M059J (cell line): ENCODE data around the gene WDR37. TPM values are rescaled to one million over a fixed set of nuclear protein-coding genes. Genes with fewer than 3 reads are reported as not detected.
A peak's percentile ranks its signal among the peaks of the same experiment; 100 is the strongest.
"Not testable (repeated sequence)": the region's sequence is repeated elsewhere in the genome, so short reads cannot be mapped to it uniquely, and the experiment has no call there.

Source experiments
- DNase-seq: peaks from one replicate; pipeline ENCODE4 v3.0.0-alpha.2; 2012; ENCODE audit warnings: low read depth
- total RNA-seq: library from RNA; depleted of rRNA; stranded (reverse); fragments of >200 nt; shearing (Covaris generic); gene quantifications from 2 replicates; pipeline ENCODE4 v1.2.3, GENCODE V29; 2014

The WDR37 gene
- total RNA-seq, 1 experiment from 2014 or later, result 5.6 TPM

- DNase-seq, result no peak
Observed at GRCh38 chr10:1041514-1041913, 14.7 kb upstream of the WDR37 start.

GRCh38 chr10:1043532-1043995 is 12.6 kb upstream of the WDR37 start:
- no peak for DNase-seq

DNA sequence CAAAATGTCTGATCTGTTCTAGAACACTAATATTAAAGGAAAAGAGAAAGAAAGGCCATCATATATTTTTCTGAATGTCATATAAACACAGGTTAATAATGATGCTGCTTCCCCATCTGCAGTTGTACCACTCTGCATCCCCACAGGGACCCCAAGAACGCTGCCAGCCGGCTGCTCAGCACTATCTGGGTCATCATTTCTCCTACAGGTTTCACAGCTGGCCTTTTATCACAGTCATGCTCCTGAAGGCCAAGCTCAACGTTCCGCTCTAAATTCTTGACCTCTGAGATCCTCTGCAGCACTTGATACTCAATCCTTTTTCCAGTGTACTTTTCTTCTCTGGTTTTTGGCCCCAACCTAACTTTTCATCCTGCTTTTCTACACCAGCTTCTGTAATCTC is 12.0 kb upstream of the WDR37 start:
- no peak for DNase-seq

DNA sequence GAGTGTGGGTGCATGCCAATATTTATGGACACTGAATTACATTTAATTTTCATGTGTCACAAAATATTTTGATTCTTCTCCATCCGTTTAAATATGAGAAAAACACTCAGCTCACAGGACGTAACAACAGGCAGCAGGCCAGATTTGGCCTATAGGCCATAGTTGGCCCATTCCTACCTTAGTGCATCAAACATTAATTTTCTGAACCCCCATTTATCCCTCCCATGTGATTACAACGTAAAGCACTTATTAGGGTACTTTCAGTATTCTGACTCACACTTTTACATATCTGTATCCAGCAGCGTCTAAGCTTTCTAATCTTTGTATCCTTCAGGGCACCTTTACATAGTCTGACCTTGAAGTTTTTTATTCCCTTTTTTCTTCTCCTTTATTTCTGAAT is 11.2 kb upstream of the WDR37 start:
- no peak for DNase-seq

- no peak for DNase-seq
Observed at GRCh38 chr10:1045415-1045814, 10.8 kb upstream of the WDR37 start.

DNA sequence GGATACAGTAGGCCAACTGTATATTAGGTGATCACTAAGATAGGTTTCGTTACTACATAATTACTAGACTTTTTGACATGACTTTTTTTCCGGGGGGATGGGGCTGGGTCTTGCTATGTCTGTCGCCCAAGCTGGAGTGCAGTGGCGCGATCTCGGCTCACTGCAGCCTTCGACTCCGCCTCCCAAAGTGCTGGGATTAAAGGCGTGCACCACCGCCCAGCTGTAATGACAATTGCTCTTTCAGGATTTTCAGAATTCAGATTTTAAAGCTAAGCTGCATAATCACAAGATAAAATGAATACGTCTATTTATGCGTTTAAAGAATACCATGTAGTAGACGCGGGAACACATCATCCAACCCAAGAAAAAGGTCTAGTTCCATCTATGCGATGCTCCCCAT is 8.2 kb upstream of the WDR37 start:
- DNase-seq, result no peak

GRCh38 chr10:1048349-1048731 is 7.8 kb upstream of the WDR37 start:
- no peak for DNase-seq

- peak; percentile 94 for DNase-seq
Observed at GRCh38 chr10:1048732-1049424, 7.3 kb upstream of the WDR37 start, which contains the start of gene IDI1. TSS of gene IDI1 (minus strand) at chr10:1049119. CDS start at chr10:1049003, 116 bp downstream.

DNA sequence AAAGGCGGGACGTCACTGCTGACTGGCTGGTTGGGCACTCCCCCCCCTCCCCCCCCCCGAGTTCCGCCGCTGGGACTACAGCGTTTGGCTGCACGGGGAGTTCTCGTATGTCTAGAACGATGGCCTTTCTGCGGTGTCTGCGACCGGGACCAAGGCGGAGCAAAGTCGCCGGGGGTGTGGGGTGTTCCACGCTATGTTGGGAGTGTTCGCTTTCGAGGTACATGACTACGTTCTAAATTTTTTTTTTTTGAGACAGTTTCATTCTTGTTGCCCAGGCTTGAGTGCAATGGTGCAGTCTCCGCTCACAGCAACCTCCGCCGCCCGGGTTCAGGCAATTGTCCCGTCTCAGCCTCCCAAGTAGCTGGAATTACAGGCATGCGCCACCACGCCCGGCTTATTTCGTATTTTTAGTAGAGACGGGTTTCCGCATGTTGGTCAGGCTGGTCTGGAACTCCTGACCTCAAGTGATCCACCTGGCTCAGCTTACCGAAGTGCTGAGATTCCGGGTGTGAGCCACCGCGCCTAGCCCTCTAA is 6.7 kb upstream of the WDR37 start:
- DNase-seq, result no peak

DNA sequence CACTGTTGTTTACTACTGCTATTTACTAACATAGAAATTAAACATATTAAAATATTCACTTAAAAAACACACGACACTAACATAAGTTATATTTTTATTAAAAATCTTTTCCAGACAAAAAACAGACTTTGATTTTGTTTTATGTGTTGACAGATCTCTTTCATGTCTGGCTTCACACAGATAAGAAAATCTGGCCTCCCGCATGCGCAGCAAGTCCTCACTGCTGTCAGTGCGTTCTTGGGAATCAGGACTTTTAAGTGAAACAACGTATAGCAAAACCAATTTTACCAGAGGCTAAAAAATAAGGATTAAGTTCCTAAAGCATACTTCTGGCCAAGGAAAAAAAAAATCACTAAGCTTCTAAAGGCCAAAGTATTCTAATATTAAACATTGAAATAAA is 6.0 kb upstream of the WDR37 start:
- DNase-seq, result no peak

DNA sequence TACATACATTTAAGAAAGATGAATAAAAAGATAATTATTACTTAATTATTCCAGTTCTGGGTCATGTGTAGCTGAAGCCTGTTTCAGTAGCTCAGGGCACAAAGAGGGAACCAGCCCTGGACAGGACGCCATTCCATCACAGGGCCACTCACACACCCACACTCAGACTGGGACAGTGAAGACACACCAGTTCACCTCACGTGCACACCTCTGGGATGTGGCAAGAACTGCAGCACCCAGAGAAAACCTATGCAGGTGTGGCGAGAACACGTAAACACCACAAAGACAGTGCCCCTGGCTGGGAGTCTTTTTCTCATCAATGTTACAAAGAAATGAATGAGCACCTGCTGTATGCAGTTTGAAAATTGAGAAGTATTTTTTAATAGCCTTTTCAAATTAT is 5.6 kb upstream of the WDR37 start:
- DNase-seq, result no peak

GRCh38 chr10:1054684-1055083 is 1.5 kb upstream of the WDR37 start:
- no peak for DNase-seq

DNA sequence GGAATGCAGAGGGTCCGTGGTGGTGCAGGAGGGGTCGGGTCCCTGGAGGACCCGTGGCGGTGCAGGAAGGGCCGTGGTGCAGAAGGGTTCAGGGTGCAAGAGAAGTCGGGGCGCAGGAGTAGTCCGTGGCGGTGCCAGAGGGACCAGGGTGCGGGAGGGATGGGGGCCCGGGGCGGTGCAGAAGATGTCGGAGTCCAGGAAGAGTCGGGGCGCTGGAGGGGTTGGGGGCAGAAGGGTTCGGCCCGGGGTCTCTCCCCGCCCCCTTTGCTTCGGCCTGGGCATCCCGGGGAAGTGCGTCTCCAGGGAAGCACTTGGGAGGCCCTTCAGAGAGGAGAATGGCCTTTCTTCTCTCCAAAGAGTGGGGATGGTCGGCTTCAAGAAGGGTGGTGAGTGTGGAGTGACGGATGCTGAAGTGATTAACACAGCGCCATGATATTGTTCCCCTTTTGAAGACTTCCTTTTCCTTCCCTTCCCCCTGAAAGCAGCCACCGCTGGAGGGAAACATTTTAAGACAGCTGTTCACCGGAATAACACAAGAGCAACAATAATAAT is 997 bp downstream of the WDR37 start:
- no peak for DNase-seq

- no peak for DNase-seq
Observed at GRCh38 chr10:1058017-1058416, 1.8 kb downstream of the WDR37 start.

GRCh38 chr10:1059902-1060301 is 3.7 kb downstream of the WDR37 start:
- no peak for DNase-seq

GRCh38 chr10:1061930-1062774 is 6.0 kb downstream of the WDR37 start:
- peak; percentile 12 for DNase-seq

DNA sequence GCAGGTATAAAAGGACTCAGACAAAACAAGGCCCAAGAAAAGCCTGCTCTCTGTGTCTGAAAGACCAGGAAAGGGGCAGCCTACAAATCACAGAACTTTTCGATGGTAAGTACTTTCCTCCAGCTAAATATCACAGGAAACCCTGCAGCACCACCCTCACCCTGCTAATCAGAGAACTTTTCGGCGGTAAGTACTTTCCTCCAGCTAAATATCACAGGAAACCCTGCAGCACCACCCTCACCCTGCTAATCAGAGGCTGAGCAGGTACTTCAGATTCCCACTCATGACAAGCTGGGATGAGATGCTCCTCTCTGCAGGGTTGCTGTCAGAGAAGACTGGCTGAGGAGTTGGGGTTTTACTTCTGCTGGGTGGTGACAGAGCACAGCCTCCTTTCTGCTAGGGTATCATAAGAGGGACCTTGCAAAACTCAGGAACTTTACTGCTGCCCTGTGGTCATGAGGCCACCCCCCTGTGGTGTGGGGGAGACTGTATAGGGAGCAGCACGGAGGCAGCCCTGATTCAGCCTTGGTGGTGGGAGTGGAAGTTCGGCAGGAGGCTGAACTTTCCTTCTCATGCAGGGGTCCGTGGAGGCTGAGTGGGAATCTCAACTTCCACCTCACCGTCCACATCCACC is 7.2 kb downstream of the WDR37 start:
- DNase-seq, result no peak

DNA sequence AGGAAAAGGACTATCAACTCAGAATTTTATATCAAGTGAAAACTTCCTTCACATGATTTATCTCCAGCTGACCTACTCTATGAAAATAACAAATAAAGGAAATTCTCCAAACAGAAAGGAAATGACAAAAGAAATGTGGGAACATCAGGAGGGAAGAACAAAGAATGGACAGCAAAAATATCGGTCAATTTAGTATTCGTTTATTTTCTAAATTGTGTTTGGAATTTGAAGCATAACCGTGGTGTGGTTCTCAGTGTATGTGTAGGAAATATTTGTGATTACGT is 8.7 kb downstream of the WDR37 start:
- DNase-seq, result no peak

- DNase-seq, result not testable (repeated sequence)
Observed at GRCh38 chr10:1066734-1067133, 10.5 kb downstream of the WDR37 start.

DNA sequence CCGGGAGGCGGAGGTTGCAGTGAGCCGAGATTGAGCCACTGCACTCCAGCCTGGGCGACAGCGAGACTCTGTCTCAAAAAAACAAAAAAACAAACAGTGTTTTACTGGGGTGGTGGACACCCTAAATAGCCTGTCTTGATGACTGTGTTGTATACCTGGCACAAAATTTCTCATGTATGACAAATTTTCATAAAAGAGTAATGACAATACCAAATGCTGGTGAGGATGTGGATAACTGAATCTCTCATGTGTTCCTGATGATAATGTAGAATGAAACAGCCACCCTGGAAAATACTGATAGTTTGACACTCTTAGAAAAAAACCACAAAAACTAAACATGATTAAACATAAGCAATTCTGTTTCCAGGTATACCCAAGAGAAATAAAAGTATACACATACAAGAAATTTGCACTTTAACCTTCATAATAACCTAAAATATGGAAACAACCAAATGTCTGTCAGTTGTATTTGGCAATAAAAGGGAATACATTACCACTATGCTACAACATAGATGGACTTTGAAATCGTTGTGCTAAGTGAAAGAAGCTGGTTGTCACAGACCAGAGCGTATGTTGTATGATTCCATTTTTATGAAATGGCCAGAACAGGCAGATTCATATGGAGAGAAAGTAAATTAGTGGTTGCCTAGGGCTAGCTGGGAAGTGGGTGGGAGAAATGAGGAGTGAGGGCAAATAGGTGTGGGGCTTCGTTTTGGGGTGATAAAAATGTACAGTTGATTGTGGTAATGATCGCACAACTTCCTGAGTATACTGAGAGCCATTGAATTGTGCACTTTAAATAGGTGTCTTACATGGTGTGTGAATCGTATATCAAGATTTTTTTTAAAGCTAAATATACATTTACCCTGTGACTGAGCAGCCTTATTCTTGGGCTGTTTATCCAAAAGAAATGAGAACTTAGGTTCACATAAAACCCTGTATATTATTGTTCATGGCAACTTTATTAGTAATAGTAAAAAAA is 12.5 kb downstream of the WDR37 start:
- DNase-seq, result no peak

DNA sequence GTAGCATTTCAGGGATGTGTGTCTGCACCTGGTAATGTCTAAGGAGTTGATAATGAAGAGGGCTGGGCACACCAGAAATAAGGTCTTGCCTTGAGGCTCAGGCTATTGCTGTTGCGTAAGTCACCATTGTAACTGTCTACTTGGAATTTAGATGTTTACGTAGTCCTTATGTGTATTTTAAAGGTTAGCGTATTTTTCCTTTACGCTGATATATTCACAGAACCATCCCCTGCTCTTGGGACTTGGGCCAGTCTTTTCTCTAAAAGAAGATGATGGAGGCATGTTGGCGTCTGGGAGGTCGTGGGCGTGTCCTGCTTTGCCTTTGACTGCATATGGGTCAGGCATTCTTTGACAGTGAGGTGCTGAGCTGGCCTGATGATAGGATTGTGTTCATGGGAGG is 14.7 kb downstream of the WDR37 start:
- no peak for DNase-seq
